Esophagus muscularis mucosa (tissue), 4 donors: ENCODE measurements around the gene MIOS. TPM values are rescaled to one million over a fixed set of nuclear protein-coding genes. Genes with fewer than 3 reads are reported as not detected.

Source experiments
- DNase-seq: peaks from one replicate; pipeline ENCODE4 v3.0.0-alpha.2; 2017; ENCODE audit errors: extremely low spot score
- H3K27ac ChIP-seq, 4 donors: fragments of 200-600 bp; sonication (generic); replicated peaks in 1 of 4; 1 replicate in 3 of 4; 2 replicates in 1 of 4; pipeline ENCODE4 v1.5.1; 2016 to 2019; ENCODE audit warnings: mild to moderate bottlenecking in 1 of 4
- H3K27me3 ChIP-seq, 4 donors: fragments of 200-600 bp; sonication (generic); one replicate each; pipeline versions ENCODE4 v1.5.1 to v1.6.0; 2016 to 2019
- H3K36me3 ChIP-seq, 4 donors: fragments of 200-600 bp; sonication (generic); one replicate each; pipeline ENCODE4 v1.5.1; 2016 to 2019
- H3K4me1 ChIP-seq, 4 donors: fragments of 200-600 bp; sonication (generic); one replicate each; pipeline ENCODE4 v1.5.1; 2016 to 2019
- H3K4me3 ChIP-seq, 4 donors: fragments of 200-600 bp; sonication (generic); 1 replicate in 2 of 4; 2 replicates in 2 of 4; pipeline ENCODE4 v1.5.1; 2016 to 2019; ENCODE audit warnings: mild to moderate bottlenecking in 4 of 4, moderate library complexity in 1 of 4
- H3K9me3 ChIP-seq, 4 donors: fragments of 200-600 bp; sonication (generic); 1 replicate in 3 of 4; 2 replicates in 1 of 4; pipeline ENCODE4 v1.5.1; 2016 to 2019
- CTCF ChIP-seq, 3 experiments: fragments of 200-600 bp in 2 of 3; fragments of 450-650 bp in 1 of 3; sonication (generic) in 2 of 3; IDR thresholded peaks; one replicate each; pipeline ENCODE4 v1.5.1; 2017 to 2019; ENCODE audit warnings: antibody characterized with exemption in 3 of 3, mild to moderate bottlenecking in 2 of 3, moderate library complexity in 1 of 3
- EP300 ChIP-seq: sonication (generic); formaldehyde crosslinking; IDR thresholded peaks from one replicate; pipeline ENCODE4 v1.6.1; 2017; ENCODE audit warnings: antibody characterized with exemption
- POLR2A ChIP-seq: fragments of 450-650 bp; IDR thresholded peaks from one replicate; pipeline ENCODE4 v1.6.1; 2017; ENCODE audit warnings: antibody characterized with exemption, moderate library complexity, mild to moderate bottlenecking, low read depth
- POLR2AphosphoS5 ChIP-seq, 2 donors: sonication (generic); formaldehyde crosslinking; IDR thresholded peaks; one replicate each; pipeline ENCODE4 v1.6.1; 2017; ENCODE audit warnings: antibody characterized with exemption in 2 of 2
- WGBS: methylation state at CpG from one replicate; pipeline ENCODE4 v1.1.5; 2018; 5-methylcytosine and 5-hydroxymethylcytosine counted together
- intact Hi-C: fragments of 100-400 bp; cut with DNase I; formaldehyde crosslinking; loops from one replicate; pipeline ENCODE4 v1.15.1; 2023
- total RNA-seq, 4 donors: library from RNA; depleted of rRNA; stranded (reverse); fragments of >200 nt; gene quantifications; one replicate each; pipeline versions ENCODE4 v1.1.0 to v1.2.1, GENCODE V29; 2016

MIOS gene
- total RNA-seq, 4 donors from 2014 or later: 17.5 to 32.5 (median 25.7) TPM

GRCh38 chr7:7570584-7570983, 3.9 kb downstream of the MIOS start:
- Histone ChIP-seq H3K4me3 (no peak overlapping the region), H3K27me3 (no peaks in the 10 kb centered on the region), H3K9me3 (no peaks in the 10 kb centered on the region), H3K27ac (no peak overlapping the region), H3K36me3 (peaks cover 0 to 13% (median 3%) of the 10 kb centered on the region in 4 donors), H3K4me1 (peaks cover 12 to 39% (median 32%) of the 10 kb centered on the region in 4 donors)
- TF ChIP-seq EP300 (no peak), POLR2AphosphoS5 (IDR thresholded peaks at IDR 0.05) (no peak), POLR2A (no peak), CTCF (IDR thresholded peaks at IDR 0.05) (no peak)
- WGBS: 94% methylated on average over 3 of the region's 3 CpGs
- intact Hi-C loops: no loop called here
- no peak for DNase-seq

GRCh38 chr7:7573701-7574100, 7.0 kb downstream of the MIOS start:
- TF ChIP-seq POLR2AphosphoS5 (IDR thresholded peaks at IDR 0.05): no peak
- TF ChIP-seq CTCF (IDR thresholded peaks at IDR 0.05): no peak
- no peak for TF ChIP-seq POLR2A
- TF ChIP-seq EP300: no peak
- peaks cover under 1 to 17% (median 13%) of the 10 kb centered on the region in 4 donors for H3K4me1 ChIP-seq
- no peaks in the 10 kb centered on the region for H3K9me3 ChIP-seq
- no peak overlapping the region for H3K27ac ChIP-seq
- peaks cover 0 to 13% (median 3%) of the 10 kb centered on the region in 4 donors for H3K36me3 ChIP-seq
- 98% methylated on average over 2 of the region's 2 CpGs for WGBS
- intact Hi-C loops: no loop called here
- H3K27me3 ChIP-seq: no peaks in the 10 kb centered on the region
- no peak overlapping the region for H3K4me3 ChIP-seq
- DNase-seq: no peak

GRCh38 chr7:7576344-7576743, 9.7 kb downstream of the MIOS start:
- no peak overlapping the region for H3K4me3 ChIP-seq
- no peak for TF ChIP-seq POLR2AphosphoS5 (IDR thresholded peaks at IDR 0.05)
- no peak for TF ChIP-seq CTCF (IDR thresholded peaks at IDR 0.05)
- intact Hi-C loops: no loop called here
- peaks cover 0 to 13% (median 4%) of the 10 kb centered on the region in 4 donors for H3K36me3 ChIP-seq
- WGBS: 100% methylated on average over 1 of the region's 1 CpG
- H3K27ac ChIP-seq: no peak overlapping the region
- H3K9me3 ChIP-seq: no peaks in the 10 kb centered on the region
- DNase-seq: no peak
- H3K4me1 ChIP-seq: peaks cover 0 to 3% (median 0%) of the 10 kb centered on the region in 4 donors
- no peaks in the 10 kb centered on the region for H3K27me3 ChIP-seq

GRCh38 chr7:7577888-7578287, 11.2 kb downstream of the MIOS start:
- Histone ChIP-seq H3K36me3 (peaks cover 0 to 9% (median 6%) of the 10 kb centered on the region in 4 donors), H3K27me3 (no peaks in the 10 kb centered on the region), H3K4me3 (no peak overlapping the region), H3K4me1 (no peaks in the 10 kb centered on the region), H3K9me3 (no peaks in the 10 kb centered on the region), H3K27ac (no peak overlapping the region)
- no peak for DNase-seq
- intact Hi-C loops: no loop called here
- TF ChIP-seq EP300 (no peak), POLR2A (no peak), POLR2AphosphoS5 (IDR thresholded peaks at IDR 0.05) (no peak), CTCF (IDR thresholded peaks at IDR 0.05) (no peak)
- 72% methylated on average over 1 of the region's 1 CpG for WGBS

- no peak overlapping the region for H3K27ac ChIP-seq
- intact Hi-C loops: no loop called here
- H3K9me3 ChIP-seq: no peaks in the 10 kb centered on the region
- WGBS: 96% methylated on average over 3 of the region's 3 CpGs
- H3K27me3 ChIP-seq: no peaks in the 10 kb centered on the region
- H3K4me1 ChIP-seq: no peaks in the 10 kb centered on the region
- H3K36me3 ChIP-seq: peaks cover 0 to 11% (median 0%) of the 10 kb centered on the region in 4 donors
- no peak overlapping the region for H3K4me3 ChIP-seq
- DNase-seq: no peak
- TF ChIP-seq POLR2AphosphoS5 (IDR thresholded peaks at IDR 0.05): no peak
- TF ChIP-seq POLR2A: no peak
- no peak for TF ChIP-seq CTCF (IDR thresholded peaks at IDR 0.05)
- TF ChIP-seq EP300: no peak
Measured at GRCh38 chr7:7579638-7580037, 13.0 kb downstream of the MIOS start.
